SIG-M5 (cell line): ENCODE measurements around the gene KDM4D.
"Not testable (repeated sequence)": the region's sequence is repeated elsewhere in the genome, so short reads cannot be mapped to it uniquely, and the experiment has no call there.

Source experiments
- DNase-seq: peaks from one replicate; lab custom pipeline; 2025; lab: John Stamatoyannopoulos, UW

Gene KDM4D

GRCh38 chr11:94958121-94958696 lies 15.3 kb upstream of the KDM4D start:
- no peak for DNase-seq

GRCh38 chr11:94959179-94959578 lies 14.3 kb upstream of the KDM4D start:
- DNase-seq, result no peak

DNA sequence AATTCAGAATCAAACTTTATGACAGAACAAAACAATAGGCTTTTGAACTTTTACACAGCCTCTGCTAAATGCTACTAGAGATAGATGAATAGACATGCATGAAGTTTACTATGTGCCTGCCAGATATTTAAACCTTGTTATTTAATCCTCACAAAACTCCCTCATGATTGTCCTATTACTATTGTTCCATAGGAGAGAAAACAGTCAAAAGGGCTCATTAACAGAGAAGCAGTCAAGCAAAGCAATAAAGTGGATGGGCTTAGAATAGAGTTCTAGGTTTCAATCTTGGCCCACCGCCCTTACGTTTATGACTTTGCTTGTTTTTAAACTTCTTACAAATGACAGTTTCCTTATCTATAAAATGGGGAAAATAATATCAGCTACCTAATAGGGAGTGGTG lies 13.0 kb upstream of the KDM4D start:
- no peak for DNase-seq

GRCh38 chr11:94961255-94961654 lies 12.3 kb upstream of the KDM4D start:
- no peak for DNase-seq

- DNase-seq, result no peak
Measured at GRCh38 chr11:94964934-94965333, 8.6 kb upstream of the KDM4D start.

- no peak for DNase-seq
Measured at GRCh38 chr11:94968334-94968958, 5.1 kb upstream of the KDM4D start.

DNA sequence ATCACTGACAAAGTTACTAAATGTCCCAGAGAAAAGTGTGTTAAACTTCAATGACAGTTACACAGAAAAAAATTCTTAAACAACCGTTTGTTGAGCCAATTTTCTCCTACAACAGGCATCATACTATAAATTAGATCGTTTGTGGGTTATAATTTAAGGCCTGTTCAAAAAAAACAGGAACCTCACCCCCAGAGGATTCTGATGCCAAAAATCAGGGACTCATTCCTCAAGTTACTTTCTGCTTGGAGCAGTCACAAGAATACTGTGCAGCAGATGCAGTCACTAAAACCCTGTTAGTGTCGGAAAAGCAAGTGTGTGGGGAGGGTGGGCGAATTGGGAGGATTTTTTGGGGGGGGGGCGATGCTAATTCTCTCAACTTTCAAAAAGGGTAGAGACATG lies 810 bp upstream of the KDM4D start:
- DNase-seq, result no peak

GRCh38 chr11:94974178-94974577 lies 669 bp downstream of the KDM4D start:
- DNase-seq, result no peak

DNA sequence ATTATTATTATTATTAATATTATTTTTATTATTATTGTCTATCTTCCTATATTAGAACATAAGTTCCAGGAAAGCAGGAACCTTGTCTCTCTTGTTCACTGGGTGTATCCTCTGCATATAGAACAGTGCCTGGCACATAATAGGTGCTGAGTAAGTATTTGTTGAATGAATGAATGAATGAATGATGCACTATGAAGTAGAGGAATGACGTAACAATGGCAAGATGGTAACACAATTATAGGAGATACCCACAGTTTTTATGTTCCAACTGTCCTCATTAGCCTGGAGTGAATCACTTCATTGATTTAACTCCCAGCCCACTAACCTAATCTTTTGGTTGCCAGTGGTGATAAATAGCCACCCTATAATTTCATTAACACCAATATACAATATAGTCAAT lies 2.1 kb downstream of the KDM4D start:
- DNase-seq, result no peak

DNA sequence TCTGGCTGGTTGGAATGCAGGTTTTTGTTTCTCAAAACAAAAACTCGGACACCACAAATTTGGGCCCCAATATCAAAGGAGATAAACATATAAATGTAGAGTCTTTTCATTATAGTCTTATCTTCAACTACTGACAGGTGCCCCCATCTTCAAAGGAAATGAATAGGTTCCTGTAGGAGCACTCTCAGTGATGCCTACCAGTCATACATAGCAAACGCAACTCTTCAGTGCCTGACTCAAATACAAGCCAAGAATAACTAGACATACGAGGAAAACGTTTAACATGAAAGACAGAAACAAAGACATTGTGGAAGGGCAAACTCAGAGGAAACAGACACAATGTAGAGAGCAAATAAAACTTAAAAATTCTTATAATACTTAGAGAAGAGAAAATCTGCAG lies 13.9 kb downstream of the KDM4D start:
- no peak for DNase-seq

DNA sequence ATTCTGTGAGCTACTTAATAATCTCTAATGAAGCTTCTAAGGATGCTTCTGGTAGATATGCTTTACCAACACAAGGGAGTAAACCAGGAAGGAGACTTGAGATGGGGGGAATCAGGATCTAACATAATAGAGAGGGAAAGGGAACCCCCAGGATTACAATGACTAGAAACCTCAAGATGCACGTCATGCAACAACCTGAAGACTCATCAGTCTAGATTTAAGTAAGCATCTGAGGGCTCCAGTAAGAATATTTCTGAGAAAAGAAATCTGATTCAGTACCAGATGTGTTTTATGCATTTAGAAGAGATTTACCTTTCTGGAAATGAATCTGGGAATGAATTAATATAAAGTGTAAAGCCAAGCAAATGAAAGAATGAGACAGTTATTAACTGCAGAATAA lies 15.2 kb downstream of the KDM4D start:
- no peak for DNase-seq

- DNase-seq, result no peak
Measured at GRCh38 chr11:94993400-94993943, 20.0 kb downstream of the KDM4D start.

DNA sequence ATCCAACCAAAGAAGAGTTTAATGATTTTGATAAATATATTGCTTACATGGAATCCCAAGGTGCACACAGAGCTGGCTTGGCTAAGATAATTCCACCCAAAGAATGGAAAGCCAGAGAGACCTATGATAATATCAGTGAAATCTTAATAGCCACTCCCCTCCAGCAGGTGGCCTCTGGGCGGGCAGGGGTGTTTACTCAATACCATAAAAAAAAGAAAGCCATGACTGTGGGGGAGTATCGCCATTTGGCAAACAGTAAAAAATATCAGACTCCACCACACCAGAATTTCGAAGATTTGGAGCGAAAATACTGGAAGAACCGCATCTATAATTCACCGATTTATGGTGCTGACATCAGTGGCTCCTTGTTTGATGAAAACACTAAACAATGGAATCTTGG lies 23.9 kb downstream of the KDM4D start:
- DNase-seq, result no peak

DNA sequence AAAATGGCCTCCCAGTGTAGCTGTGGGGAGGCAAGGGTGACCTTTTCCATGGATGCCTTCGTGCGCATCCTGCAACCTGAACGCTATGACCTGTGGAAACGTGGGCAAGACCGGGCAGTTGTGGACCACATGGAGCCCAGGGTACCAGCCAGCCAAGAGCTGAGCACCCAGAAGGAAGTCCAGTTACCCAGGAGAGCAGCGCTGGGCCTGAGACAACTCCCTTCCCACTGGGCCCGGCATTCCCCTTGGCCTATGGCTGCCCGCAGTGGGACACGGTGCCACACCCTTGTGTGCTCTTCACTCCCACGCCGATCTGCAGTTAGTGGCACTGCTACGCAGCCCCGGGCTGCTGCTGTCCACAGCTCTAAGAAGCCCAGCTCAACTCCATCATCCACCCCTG lies 24.8 kb downstream of the KDM4D start:
- no peak for DNase-seq

DNA sequence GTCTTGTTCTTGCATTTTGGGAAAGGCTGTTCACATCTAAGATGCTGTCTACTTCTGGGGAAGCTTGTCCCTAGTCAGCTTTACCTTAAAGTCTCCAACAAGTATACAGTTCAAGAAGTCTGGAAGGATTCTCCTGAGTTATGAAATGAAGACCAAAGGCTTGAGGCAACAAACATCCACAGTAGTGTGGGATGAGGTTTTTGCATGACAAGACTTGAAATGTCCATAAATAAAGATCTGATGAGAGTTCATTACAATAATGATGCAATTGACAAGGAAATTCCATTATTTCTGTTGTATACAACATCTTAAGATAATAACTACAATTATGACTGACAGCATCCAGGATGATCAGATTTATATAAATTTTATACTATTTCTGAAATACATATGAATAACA lies 30.2 kb downstream of the KDM4D start:
- no peak for DNase-seq

DNA sequence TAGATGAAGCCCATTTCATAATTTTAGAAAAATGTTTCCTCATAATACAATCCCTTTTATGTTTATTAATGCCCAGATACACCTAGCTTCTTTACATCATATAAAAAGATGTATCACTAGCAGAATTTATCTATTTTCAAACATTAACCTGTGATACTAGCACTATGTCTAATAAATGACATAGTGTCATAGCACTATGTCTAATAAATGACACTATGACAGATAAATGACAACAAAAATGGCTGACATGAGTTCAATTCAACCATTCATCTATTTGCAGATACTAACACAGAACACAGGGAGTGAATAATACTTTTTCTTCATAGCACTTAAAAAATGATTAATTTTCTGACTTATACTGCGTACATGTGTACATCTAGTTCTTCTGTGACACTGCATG lies 32.1 kb downstream of the KDM4D start:
- no peak for DNase-seq

- DNase-seq, result no peak
Measured at GRCh38 chr11:95011376-95011775, 37.9 kb downstream of the KDM4D start.

DNA sequence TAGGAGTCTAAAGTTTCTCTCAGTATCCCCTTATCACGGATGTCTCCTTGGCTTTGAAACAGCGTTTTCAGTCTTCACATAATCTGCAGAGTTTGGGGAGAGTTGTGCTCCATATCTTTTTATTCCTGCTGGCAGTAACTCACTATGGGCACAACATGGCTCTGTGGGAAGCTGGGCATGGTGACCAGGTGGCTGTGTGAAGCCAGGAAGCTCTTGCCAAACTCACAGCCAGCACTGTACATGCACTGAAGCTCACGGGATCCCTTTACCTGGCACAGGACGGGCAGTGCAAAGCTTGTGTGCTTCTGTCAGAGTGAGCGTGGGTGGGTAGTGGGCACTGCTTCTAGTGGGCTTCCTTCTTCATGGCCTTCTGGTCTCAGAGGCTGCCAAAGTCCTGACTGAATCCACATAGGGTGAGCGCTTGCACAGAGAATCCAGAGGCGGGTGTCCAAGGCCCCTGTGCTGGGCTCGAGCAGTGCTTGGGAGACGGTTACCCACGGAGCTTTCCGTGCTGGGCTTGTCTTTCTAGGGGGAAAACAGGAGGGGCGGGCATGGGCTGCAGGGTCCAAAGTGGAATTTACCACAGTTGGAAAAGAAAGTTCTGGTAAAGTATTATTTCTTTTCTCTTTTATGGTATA lies 40.8 kb downstream of the KDM4D start:
- DNase-seq, result no peak

- no peak for DNase-seq
Measured at GRCh38 chr11:95016139-95016538, 42.6 kb downstream of the KDM4D start.

DNA sequence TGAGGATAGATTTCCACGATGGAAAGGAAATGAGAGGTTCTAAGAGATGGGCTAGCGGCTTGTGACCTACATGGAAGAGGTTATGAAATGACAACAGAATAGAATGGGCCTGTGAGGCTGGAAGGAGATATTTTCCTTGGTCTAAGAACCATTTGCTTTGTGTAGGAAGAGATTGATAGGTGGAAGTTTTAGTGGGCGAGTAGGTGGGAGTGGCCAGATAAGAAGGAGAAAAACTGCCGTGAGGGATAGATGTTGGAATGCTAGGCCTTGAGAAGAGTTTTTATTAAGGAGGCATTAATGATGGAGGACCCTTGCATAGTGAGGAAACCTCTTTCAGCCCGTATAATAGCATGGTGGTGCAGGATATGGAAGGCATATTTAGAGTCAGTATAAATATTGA lies 48.0 kb downstream of the KDM4D start:
- not testable (repeated sequence) for DNase-seq

- no peak for DNase-seq
Measured at GRCh38 chr11:95024958-95025357, 51.4 kb downstream of the KDM4D start, which contains the start of gene KDM4E. Gene KDM4E, plus strand, starts transcription at chr11:95025258. Its CDS starts 300 bp downstream, at chr11:95025558.

- DNase-seq, result not testable (repeated sequence)
Measured at GRCh38 chr11:95025594-95025993, 52.1 kb downstream of the KDM4D start.

DNA sequence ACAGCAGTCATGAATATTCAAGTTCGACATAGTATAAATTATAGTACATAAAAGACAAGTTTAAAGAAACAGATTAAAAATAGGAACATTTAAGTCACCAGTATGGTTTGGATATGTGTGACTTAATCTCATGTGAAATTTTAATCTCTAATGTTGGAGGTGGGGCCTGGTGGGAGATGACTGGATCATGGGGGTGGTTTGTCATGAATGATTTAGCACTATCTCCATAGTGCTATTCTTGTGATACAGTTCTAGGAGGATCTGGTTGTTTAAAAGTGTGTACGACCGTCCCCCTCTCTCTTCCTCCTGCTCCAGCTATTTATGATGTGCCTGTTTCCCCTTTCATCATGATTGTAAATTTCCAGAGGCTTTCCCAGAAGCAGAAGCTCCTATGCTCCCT lies 54.8 kb downstream of the KDM4D start:
- no peak for DNase-seq
